Omental fat pad (tissue), 4 donors: ENCODE results near the gene RNF217. TPM values are rescaled to one million over a fixed set of nuclear protein-coding genes. Genes with fewer than 3 reads are reported as not detected.

Source experiments
- ATAC-seq: fragments of 150-250 bp; one replicate; pipeline ENCODE4 v1.9.1; 2016; ENCODE audit warnings: mild to moderate bottlenecking, moderate library complexity; ENCODE audit not compliant: low FRiP score
- DNase-seq: peaks from one replicate; pipeline ENCODE4 v3.0.0-alpha.2; 2019; ENCODE audit warnings: low spot score
- CTCF ChIP-seq, 3 donors: fragments of 450-650 bp; IDR thresholded peaks; one replicate each; pipeline ENCODE4 v1.5.1; 2016 to 2017; ENCODE audit warnings: antibody characterized with exemption in 3 of 3, mild to moderate bottlenecking in 3 of 3, moderate library complexity in 2 of 3
- total RNA-seq, 4 donors: library from RNA; depleted of rRNA; stranded (reverse); fragments of >200 nt; gene quantifications; one replicate each; pipeline ENCODE4 v1.1.0, GENCODE V29; 2016

RNF217 gene
- total RNA-seq, 4 donors from 2014 or later = 30.7 to 61.1 (median 38.4) TPM

DNA sequence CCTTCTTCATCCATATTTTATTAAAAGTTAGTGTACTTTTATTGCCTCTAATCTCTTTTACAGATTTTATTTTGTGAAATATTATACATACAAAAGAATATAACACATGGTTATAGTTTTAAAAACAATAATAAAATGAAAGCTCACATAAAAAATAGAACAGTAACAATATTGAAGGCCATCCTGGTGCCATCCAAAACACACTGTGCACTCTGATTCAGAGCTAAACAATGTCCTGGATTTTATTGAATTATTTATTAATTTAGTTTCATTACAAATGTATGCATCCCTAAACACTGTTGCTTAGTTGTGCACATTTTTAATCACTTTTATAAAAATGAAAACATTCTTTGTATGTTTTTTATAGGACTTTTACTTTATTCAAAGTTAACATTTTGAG lies 32.9 kb downstream of the RNF217 start:
- TF ChIP-seq CTCF (IDR thresholded peaks at IDR 0.05) = no peak
- ATAC-seq = no peak
- no peak for DNase-seq

GRCh38 chr6:124995645-124996325 lies 33.5 kb downstream of the RNF217 start:
- TF ChIP-seq CTCF (IDR thresholded peaks at IDR 0.05) = no peak
- no peak for ATAC-seq
- DNase-seq = no peak

- DNase-seq = no peak
Observed at GRCh38 chr6:124996411-124996810, 34.2 kb downstream of the RNF217 start.

GRCh38 chr6:124997196-124997875 lies 35.1 kb downstream of the RNF217 start:
- ATAC-seq = no peak
- no peak for DNase-seq
- TF ChIP-seq CTCF (IDR thresholded peaks at IDR 0.05) = no peak

More at GRCh38 chr6:124996411-124996810, 34.2 kb downstream of the RNF217 start:
- no peak for TF ChIP-seq CTCF (IDR thresholded peaks at IDR 0.05)
- no peak for ATAC-seq

GRCh38 chr6:124999105-124999764 lies 37.0 kb downstream of the RNF217 start:
- ATAC-seq = no peak
- no peak for DNase-seq

DNA sequence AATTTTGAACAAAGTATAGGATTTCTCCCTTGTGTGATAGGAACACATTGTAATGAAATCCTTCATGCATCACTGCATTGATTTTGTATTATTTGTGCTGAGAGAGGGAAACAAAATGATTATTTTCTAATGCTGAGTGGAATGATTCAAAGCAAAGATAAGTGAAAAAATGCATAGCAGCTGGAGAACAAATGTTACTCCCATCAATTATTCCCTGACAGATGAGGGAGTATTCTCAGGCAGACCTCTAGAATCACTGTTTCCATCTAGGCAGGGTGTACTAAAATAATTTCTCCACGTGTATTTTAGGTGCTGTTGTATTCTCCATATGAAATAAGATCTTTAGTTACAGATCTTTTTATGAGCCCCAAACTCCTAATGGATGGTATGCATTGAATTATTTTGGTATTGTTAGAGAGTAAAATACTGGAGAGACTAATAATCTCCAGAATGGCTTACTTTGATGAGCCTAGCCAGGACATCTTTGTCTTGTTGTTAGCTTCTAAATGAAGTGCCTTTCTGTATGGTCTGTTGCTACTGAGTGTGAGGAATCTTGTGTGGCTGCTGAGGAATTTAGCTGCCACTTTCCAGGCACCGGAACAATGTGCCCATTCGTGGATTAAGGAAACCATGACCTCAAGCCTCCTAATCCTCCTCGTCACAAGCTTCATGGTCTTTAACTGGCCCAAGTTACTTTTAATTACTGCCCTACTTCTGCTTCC lies 39.6 kb downstream of the RNF217 start:
- no peak for TF ChIP-seq CTCF (IDR thresholded peaks at IDR 0.05)
- ATAC-seq (no peak), DNase-seq (no peak)

More at GRCh38 chr6:124999105-124999764, 37.0 kb downstream of the RNF217 start:
- TF ChIP-seq CTCF (IDR thresholded peaks at IDR 0.05) = no peak
